OCI-LY1 (cell line): Measurements from ENCODE around the gene ERAL1.
"Not testable (repeated sequence)": the region's sequence is repeated elsewhere in the genome, so short reads cannot be mapped to it uniquely, and the experiment has no call there.

Experiments
- H2AFZ ChIP-seq: fragments of 200-600 bp; sonication (generic), shearing (Covaris generic); 2 replicates; pipeline ENCODE4 v1.6.0; 2014; ENCODE audit warnings: antibody characterized with exemption, mild to moderate bottlenecking, low read length
- H3F3A ChIP-seq: fragments of 200-600 bp; sonication (generic), shearing (Covaris generic); 2 replicates; pipeline ENCODE4 v1.6.0; 2014; ENCODE audit warnings: mild to moderate bottlenecking, antibody characterized with exemption, low read length, moderate library complexity; ENCODE audit not compliant: insufficient read depth
- H3K27ac ChIP-seq: fragments of 200-600 bp; sonication (generic); 2 replicates; pipeline ENCODE4 v1.5.1; 2014; ENCODE audit warnings: low read length, mixed run types, mild to moderate bottlenecking, low read depth; ENCODE audit not compliant: poor library complexity, severe bottlenecking
- H3K27me3 ChIP-seq: fragments of 200-600 bp; sonication (generic); 2 replicates; pipeline ENCODE4 v1.6.0; 2014; ENCODE audit warnings: antibody characterized with exemption, mild to moderate bottlenecking, low read length, moderate library complexity; ENCODE audit not compliant: insufficient read depth
- H3K36me3 ChIP-seq: fragments of 200-600 bp; sonication (generic); 2 replicates; pipeline ENCODE4 v1.6.1; 2014; ENCODE audit warnings: mild to moderate bottlenecking, antibody characterized with exemption, low read length, moderate library complexity, mixed read lengths; ENCODE audit not compliant: insufficient read depth
- H3K4me1 ChIP-seq: fragments of 200-600 bp; sonication (generic); 2 replicates; pipeline ENCODE4 v1.5.1; 2014; ENCODE audit warnings: mild to moderate bottlenecking, low read length, moderate library complexity; ENCODE audit not compliant: insufficient read depth, severe bottlenecking
- H3K4me2 ChIP-seq: fragments of 200-600 bp; sonication (generic), shearing (Covaris generic); 2 replicates; pipeline ENCODE4 v1.6.1; 2014; ENCODE audit warnings: low read length
- H3K4me3 ChIP-seq: fragments of 200-600 bp; sonication (generic); 2 replicates; pipeline ENCODE4 v1.5.1; 2014; ENCODE audit warnings: low read length, low read depth, mild to moderate bottlenecking, mixed read lengths; ENCODE audit not compliant: poor library complexity, severe bottlenecking
- H3K79me2 ChIP-seq: fragments of 200-600 bp; shearing (Covaris generic); 2 replicates; pipeline ENCODE4 v1.6.1; 2016; ENCODE audit warnings: mixed run types, low read length, mixed read lengths; ENCODE audit not compliant: insufficient read depth
- H3K9ac ChIP-seq: fragments of 200-600 bp; sonication (generic), shearing (Covaris generic); 2 replicates; pipeline ENCODE4 v1.6.1; 2014; ENCODE audit warnings: mild to moderate bottlenecking, low read length, mixed read lengths
- H3K9me2 ChIP-seq: fragments of 200-600 bp; sonication (generic), shearing (Covaris generic); 2 replicates; pipeline ENCODE4 v1.6.1; 2014; ENCODE audit warnings: low read depth, mild to moderate bottlenecking, low read length, mixed read lengths
- H3K9me3 ChIP-seq: fragments of 200-600 bp; shearing (Covaris generic); 2 replicates; pipeline ENCODE4 v1.6.1; 2014; ENCODE audit warnings: low read length, mixed read lengths
- H4K20me1 ChIP-seq: fragments of 200-600 bp; sonication (generic), shearing (Covaris generic); 2 replicates; pipeline ENCODE4 v1.6.0; 2016; ENCODE audit warnings: mild to moderate bottlenecking, low read length; ENCODE audit not compliant: insufficient read depth
- EZH2 ChIP-seq: fragments of 200-600 bp; sonication (generic), shearing (Covaris generic); IDR thresholded peaks from 2 replicates; pipeline ENCODE4 v1.8.0; 2017; ENCODE audit warnings: borderline replicate concordance, mixed run types, mild to moderate bottlenecking, antibody characterized with exemption, low read length, moderate library complexity, mixed read lengths
- TF ChIP-seq, protein P1 (sequence below): fragments of 200-600 bp; sonication (generic), shearing (Covaris generic); IDR thresholded peaks from 2 replicates; pipeline ENCODE4 v1.5.1; 2017; ENCODE audit warnings: mild to moderate bottlenecking, antibody characterized with exemption, low read length, moderate library complexity, mixed read lengths

ERAL1 gene

DNA sequence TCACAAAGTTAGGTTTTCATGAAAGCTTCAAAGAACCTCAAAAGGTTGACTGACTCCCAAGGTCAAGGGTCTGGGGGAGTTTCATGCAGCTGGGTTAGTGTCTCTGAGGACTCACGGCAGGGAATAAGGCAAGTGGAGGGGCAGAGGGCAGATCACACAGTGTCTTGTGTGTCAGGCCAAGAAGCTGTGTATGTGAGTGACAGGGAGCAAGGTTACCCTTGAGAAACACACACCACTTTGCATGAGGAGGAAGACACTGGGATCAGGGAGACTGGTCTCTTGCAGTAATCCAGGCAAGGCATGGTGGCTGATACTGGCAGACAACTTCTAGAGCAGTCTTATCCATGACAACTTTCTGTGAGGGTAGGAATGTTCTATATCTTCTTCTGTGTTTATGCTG, 36.4 kb downstream of the ERAL1 start:
- H3K79me2 ChIP-seq: peaks cover 3% of the 10 kb centered on the region; the same call in 1 of the 2 replicates
- H3K27me3 ChIP-seq: no peaks in the 10 kb centered on the region
- H3K36me3 ChIP-seq: peaks cover 10% of the 10 kb centered on the region; the same call in 1 of the 2 replicates
- H2AFZ ChIP-seq: no peak overlapping the region
- H3K9me3 ChIP-seq: no peaks in the 10 kb centered on the region
- no peak overlapping the region for H3K27ac ChIP-seq
- H3K4me3 ChIP-seq: no peak overlapping the region
- H3K4me2 ChIP-seq: no peak overlapping the region
- H4K20me1 ChIP-seq: no peaks in the 10 kb centered on the region
- TF ChIP-seq EZH2: no peak
- TF ChIP-seq, protein P1, sequence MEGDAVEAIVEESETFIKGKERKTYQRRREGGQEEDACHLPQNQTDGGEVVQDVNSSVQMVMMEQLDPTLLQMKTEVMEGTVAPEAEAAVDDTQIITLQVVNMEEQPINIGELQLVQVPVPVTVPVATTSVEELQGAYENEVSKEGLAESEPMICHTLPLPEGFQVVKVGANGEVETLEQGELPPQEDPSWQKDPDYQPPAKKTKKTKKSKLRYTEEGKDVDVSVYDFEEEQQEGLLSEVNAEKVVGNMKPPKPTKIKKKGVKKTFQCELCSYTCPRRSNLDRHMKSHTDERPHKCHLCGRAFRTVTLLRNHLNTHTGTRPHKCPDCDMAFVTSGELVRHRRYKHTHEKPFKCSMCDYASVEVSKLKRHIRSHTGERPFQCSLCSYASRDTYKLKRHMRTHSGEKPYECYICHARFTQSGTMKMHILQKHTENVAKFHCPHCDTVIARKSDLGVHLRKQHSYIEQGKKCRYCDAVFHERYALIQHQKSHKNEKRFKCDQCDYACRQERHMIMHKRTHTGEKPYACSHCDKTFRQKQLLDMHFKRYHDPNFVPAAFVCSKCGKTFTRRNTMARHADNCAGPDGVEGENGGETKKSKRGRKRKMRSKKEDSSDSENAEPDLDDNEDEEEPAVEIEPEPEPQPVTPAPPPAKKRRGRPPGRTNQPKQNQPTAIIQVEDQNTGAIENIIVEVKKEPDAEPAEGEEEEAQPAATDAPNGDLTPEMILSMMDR: no peak
- H3K9ac ChIP-seq: no peak overlapping the region
- H3F3A ChIP-seq: no peaks in the 10 kb centered on the region
- H3K9me2 ChIP-seq: no peaks in the 10 kb centered on the region
- peaks cover 47% of the 10 kb centered on the region for H3K4me1 ChIP-seq

DNA sequence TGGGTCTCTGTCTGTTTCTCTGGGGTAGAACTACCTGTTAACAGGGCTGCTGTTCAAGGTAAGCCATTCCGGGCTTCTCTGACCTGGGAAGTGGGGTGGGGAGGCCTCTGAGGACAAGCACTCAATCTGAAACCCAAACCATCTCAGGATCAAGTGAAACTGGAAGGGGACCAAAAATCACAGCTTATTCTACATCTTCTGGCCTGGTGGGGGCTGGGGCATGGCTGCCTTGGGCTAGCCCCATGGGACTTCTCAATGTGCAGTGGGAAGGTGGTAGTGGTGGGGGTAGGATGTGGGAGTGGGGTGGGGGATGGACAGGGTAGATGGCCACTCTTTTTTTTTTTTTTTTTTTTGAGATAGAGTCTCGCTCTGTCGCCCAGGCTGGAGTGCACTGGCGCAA, 37.2 kb downstream of the ERAL1 start:
- H3K4me1 ChIP-seq: peaks cover 53% of the 10 kb centered on the region
- H3K9me3 ChIP-seq: no peaks in the 10 kb centered on the region
- no peak for TF ChIP-seq EZH2
- TF ChIP-seq, protein P1: no peak
- H3K36me3 ChIP-seq: peaks cover 10% of the 10 kb centered on the region; the same call in 1 of the 2 replicates
- no peak overlapping the region for H2AFZ ChIP-seq
- H3K9ac ChIP-seq: no peak overlapping the region
- no peaks in the 10 kb centered on the region for H4K20me1 ChIP-seq
- no peak overlapping the region for H3K4me3 ChIP-seq
- H3K27me3 ChIP-seq: no peaks in the 10 kb centered on the region
- no peaks in the 10 kb centered on the region for H3K9me2 ChIP-seq
- H3K27ac ChIP-seq: no peak overlapping the region
- no peaks in the 10 kb centered on the region for H3F3A ChIP-seq
- peaks cover 11% of the 10 kb centered on the region; the same call in 1 of the 2 replicates for H3K79me2 ChIP-seq
- H3K4me2 ChIP-seq: no peak overlapping the region

DNA sequence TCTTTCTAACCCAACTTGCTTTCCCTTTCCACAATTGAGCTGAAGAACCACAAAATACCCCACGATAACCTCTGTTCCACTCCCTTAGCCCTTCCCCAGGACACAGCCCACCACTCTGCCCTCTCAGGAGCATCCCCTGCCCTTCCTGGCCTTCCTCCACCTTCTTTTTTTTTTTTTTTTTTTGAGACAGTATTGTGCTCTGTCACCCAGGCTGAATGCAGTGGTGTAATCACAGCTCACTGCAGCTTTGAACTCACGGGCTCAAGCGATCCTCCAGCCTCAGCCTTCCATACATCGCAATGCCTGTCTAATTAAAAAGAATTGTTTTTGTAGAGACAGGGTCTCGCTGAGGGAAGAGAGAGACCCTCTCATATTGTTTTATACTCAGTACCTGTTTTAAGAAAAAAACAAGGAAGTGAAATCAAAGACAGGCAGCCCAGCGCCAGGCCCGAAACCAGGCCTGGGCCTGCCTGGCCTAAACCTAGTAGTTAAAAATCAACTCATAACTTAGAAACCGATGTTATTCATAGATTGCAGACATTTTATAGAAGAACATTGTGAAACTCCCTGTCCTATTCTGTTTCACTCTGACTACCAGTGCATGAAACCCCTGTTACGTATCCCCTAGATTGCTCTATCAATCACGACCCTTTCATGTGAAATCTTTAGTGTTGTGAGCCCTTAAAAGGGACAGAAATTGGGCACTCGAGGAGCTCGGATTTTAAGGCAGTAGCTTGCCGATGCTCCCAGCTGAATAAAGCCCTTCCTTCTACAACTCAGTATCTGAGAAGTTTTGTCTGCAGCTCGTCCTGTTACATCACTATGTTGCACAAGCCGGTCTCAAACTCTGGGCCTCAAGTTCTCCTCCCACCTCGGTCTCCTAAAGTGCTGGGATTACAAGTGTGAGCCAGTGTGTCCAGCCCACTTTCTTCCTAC, 38.7 kb downstream of the ERAL1 start:
- Histone ChIP-seq H3K27ac (peak overlapping the region; percentile 84), H3K4me2 (peak overlapping the region; percentile 37; the same call in 1 of the 2 replicates), H3K4me3 (peak overlapping the region; percentile 17), H3K9ac (peak overlapping the region; percentile 43; the same call in 1 of the 2 replicates), H3K79me2 (peaks cover 11% of the 10 kb centered on the region; the same call in 1 of the 2 replicates), H3K4me1 (peaks cover 53% of the 10 kb centered on the region)
- H3K36me3 ChIP-seq, H3F3A ChIP-seq, H3K27me3 ChIP-seq, H4K20me1 ChIP-seq, H3K9me3 ChIP-seq, H2AFZ ChIP-seq, H3K9me2 ChIP-seq: not testable (repeated sequence)
